Upper lobe of right lung (tissue), 1 donor: Measurements from ENCODE around the gene TAF8. TPM values are rescaled to one million over a fixed set of nuclear protein-coding genes. Genes with fewer than 3 reads are reported as not detected.
A peak's percentile ranks its signal among the peaks of the same experiment; 100 is the strongest.

Experiments used
- ATAC-seq: fragments of 200-7000 bp; cut with Tn5 transposase; one replicate; pipeline ENCODE4 v1.9.1; 2020; ENCODE audit warnings: mild to moderate bottlenecking, moderate library complexity
- DNase-seq: peaks from one replicate; pipeline ENCODE4 v3.0.0-alpha.2; 2020
- H3K27ac ChIP-seq: fragments of 200-600 bp; one replicate; pipeline ENCODE4 v1.8.0; 2022
- H3K27me3 ChIP-seq: fragments of 200-600 bp; one replicate; pipeline ENCODE4 v1.8.0; 2022; ENCODE audit warnings: mild to moderate bottlenecking
- H3K36me3 ChIP-seq: fragments of 200-600 bp; one replicate; pipeline ENCODE4 v1.8.0; 2022
- H3K4me1 ChIP-seq: fragments of 200-600 bp; one replicate; pipeline ENCODE4 v1.8.0; 2022
- H3K4me3 ChIP-seq: fragments of 200-600 bp; one replicate; pipeline ENCODE4 v1.8.0; 2022; ENCODE audit warnings: mild to moderate bottlenecking
- H3K9me3 ChIP-seq: fragments of 200-600 bp; one replicate; pipeline ENCODE4 v1.8.0; 2022
- CTCF ChIP-seq: fragments of 200-600 bp; IDR thresholded peaks from one replicate; pipeline ENCODE4 v1.8.0; 2022; ENCODE audit warnings: antibody characterized with exemption
- intact Hi-C: fragments of 100-400 bp; cut with DNase I; formaldehyde crosslinking; loops from one replicate; pipeline ENCODE4 v1.11.0; 2022
- total RNA-seq: library from RNA; stranded (reverse); fragmentation: NEBNext Ultra II Directional; extraction: Animal tissue kit (Norgen Biotek cat#: 25700); gene quantifications from one replicate; pipeline ENCODE4 v1.2.1, GENCODE V29; 2021
- donor health status: DM: no; HTN: yes; CAD: no; lungs with severe emphysema.

The TAF8 gene
- total RNA-seq, 1 donor from 2014 or later = 31.1 TPM

DNA sequence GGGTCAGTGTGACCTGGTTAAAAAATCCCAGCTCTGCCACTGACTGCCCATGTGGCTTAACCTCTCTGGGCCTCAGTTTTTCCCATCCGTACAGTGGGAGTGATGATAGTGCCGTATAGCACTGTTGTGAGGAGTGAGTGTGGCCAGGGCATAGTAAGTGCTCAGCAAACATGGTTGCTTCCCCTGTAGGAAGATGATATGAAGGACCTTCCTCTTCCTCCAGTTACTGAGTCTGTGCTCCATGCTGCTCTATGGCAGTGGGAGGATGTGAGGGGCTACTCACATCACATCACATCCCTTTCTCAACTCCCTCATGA, 79.0 kb downstream of the TAF8 start:
- TF ChIP-seq CTCF = no peak
- Histone ChIP-seq H3K9me3 (no peaks in the 10 kb centered on the region), H3K27ac (no peak overlapping the region), H3K36me3 (peaks cover 5% of the 10 kb centered on the region), H3K4me3 (no peak overlapping the region), H3K4me1 (peaks cover 3% of the 10 kb centered on the region), H3K27me3 (no peaks in the 10 kb centered on the region)
- no peak for DNase-seq
- intact Hi-C loops = no loop called here
- ATAC-seq = no peak

- DNase-seq (no peak), ATAC-seq (no peak)
- H3K27ac ChIP-seq = no peak overlapping the region
- H3K4me1 ChIP-seq = peaks cover 3% of the 10 kb centered on the region
- no peaks in the 10 kb centered on the region for H3K36me3 ChIP-seq
- intact Hi-C loops = no loop called here
- H3K27me3 ChIP-seq = no peaks in the 10 kb centered on the region
- H3K9me3 ChIP-seq = no peaks in the 10 kb centered on the region
- no peak overlapping the region for H3K4me3 ChIP-seq
- TF ChIP-seq CTCF = no peak
Measured at GRCh38 chr6:42131531-42131930, 81.2 kb downstream of the TAF8 start.

- peaks cover 3% of the 10 kb centered on the region for H3K4me1 ChIP-seq
- no peaks in the 10 kb centered on the region for H3K9me3 ChIP-seq
- ATAC-seq (no peak), DNase-seq (no peak)
- H3K27me3 ChIP-seq = no peaks in the 10 kb centered on the region
- no peak overlapping the region for H3K27ac ChIP-seq
- intact Hi-C loops = no loop called here
- no peak for TF ChIP-seq CTCF
- no peaks in the 10 kb centered on the region for H3K36me3 ChIP-seq
- H3K4me3 ChIP-seq = no peak overlapping the region
Measured at GRCh38 chr6:42133926-42134325, 83.6 kb downstream of the TAF8 start.

DNA sequence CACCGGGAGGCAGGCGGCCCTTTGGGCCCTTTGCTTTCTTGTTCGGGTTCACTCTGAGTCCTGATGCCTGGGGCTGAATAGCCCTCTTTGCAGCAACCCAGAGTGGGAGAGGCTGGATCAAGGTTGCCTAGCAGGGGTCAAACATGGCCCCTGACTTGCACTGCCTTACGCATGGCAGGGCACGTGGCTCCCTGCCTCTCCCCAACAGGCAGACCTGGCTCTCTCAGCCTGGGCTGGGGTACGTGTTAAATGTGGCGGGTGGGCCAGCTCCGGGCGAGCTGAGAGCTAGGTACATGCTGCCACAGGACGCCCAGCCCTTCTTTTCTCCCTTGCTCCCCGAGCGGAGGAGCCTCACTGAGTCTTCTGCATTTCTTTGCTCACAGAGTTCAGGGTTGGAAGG, 84.8 kb downstream of the TAF8 start:
- no peaks in the 10 kb centered on the region for H3K36me3 ChIP-seq
- intact Hi-C loops = no loop called here
- no peak overlapping the region for H3K4me3 ChIP-seq
- no peaks in the 10 kb centered on the region for H3K27me3 ChIP-seq
- TF ChIP-seq CTCF = no peak
- H3K27ac ChIP-seq = no peak overlapping the region
- no peaks in the 10 kb centered on the region for H3K9me3 ChIP-seq
- ATAC-seq (no peak), DNase-seq (no peak)
- peaks cover 9% of the 10 kb centered on the region for H3K4me1 ChIP-seq

DNA sequence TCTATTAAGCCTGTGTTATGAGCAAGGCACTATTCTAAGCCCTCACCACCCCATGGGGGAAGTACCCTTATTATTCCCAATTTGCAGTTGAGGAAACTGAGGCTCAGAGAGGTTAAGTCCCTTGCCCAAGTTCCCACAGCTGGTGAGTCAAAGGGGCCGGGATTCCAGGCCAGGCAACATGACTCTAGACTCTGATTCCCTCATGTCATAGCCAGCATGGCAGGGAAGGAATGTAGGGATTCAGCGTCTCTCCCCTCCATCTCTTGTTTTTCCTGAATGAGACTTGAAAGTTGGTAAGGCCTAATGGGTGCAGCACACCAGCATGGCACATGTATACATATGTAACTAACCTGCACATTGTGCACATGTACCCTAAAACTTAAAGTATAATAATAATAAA, 85.4 kb downstream of the TAF8 start:
- Histone ChIP-seq H3K4me3 (no peak overlapping the region), H3K36me3 (no peaks in the 10 kb centered on the region), H3K27ac (no peak overlapping the region), H3K4me1 (peaks cover 11% of the 10 kb centered on the region), H3K27me3 (no peaks in the 10 kb centered on the region), H3K9me3 (no peaks in the 10 kb centered on the region)
- TF ChIP-seq CTCF = no peak
- ATAC-seq (no peak), DNase-seq (no peak)
- intact Hi-C loops = no loop called here

DNA sequence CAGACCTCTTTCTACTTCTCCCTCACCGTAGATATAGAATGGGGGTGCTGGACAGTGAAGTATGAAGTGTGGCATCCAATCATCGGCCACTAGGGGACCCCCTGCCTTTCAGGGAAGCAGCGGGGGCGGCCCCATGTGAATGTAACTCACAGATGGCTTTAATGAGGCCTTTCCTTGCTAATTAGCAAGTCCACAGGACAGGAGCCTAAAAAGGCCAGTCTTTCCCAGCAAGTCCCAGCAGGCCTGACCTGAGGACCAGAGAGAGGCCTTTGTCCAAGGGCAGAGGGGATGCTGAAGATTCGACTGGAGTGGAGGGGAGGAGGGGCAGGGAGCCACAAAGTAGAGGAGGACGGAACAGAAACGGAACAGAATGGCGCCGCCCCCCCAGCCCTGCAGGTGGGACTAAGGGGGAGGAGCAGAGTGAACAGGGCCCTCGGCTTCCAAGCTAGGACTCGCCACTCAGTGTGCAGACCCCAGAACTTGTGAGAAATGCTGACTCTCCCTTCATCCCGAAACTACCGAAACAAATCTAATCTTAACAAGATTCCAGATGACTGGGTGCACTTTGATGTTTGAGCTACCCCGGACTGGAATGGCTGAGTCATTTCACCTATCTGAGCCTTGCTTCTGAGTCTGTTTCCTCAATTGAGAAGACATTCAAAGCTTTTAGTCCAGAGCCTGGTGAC, 86.3 kb downstream of the TAF8 start:
- intact Hi-C loops = no loop called here
- no peaks in the 10 kb centered on the region for H3K36me3 ChIP-seq
- peaks cover 16% of the 10 kb centered on the region for H3K4me1 ChIP-seq
- H3K9me3 ChIP-seq = no peaks in the 10 kb centered on the region
- no peak overlapping the region for H3K4me3 ChIP-seq
- DNase-seq = no peak
- peak; percentile 6 for ATAC-seq
- H3K27me3 ChIP-seq = no peaks in the 10 kb centered on the region
- peak overlapping the region; percentile 30 for H3K27ac ChIP-seq
- no peak for TF ChIP-seq CTCF
